ENCODE measurements around the gene SGK1.
"Not testable (repeated sequence)": the region's sequence is repeated elsewhere in the genome, so short reads cannot be mapped to it uniquely, and the experiment has no call there.

Gene SGK1

DNA sequence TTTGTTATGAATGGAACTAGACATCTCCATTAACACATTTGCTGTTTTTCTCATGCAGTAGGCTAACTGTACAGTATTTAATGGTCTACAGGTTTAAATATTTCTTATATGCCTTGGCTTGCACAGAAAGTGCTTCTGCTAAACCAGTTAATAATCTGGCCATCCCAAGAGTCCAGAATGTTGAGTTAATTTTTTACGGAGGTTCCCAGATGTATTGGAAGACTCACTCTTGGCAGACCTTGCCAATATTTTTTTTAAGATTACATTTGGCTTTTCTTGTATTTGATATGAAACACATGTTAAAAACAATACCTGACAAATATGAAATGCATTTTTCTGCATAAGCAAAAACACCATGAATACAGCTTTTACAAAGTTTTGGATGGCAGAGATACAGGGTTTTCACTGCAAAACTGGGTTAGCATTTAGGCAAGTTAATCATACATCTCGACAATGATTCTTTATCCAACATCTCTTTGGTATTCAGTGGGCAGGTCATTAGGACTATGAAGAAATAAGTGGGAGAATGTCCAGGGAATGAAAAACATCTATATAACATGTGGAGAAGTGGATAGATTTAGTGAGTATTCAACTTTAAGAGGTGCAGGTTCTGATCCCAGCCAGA is 94.0 kb downstream of the SGK1 start:
- no peak for DNase-seq (ENCODE audit: low spot score)

DNA sequence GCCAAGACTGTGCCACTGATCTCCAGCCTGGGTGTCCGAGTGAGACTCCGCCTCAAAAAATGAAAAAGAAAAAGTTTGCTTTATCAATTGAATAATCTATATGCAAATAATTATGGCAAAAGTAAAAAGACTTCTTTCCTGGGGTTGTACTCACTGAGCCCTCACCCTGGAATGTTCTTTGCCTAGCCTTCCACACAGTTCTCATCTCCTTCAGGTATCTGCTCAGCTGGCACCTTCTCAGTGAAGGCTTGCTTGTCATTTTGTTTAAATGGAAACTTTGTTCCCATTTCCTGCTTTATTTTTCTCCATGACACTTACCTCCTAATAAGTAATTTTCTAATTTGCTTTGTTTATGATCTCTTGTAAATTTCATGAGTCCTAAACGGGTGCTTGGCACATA is 96.7 kb downstream of the SGK1 start:
- DNase-seq (ENCODE audit: low spot score): no peak

DNA sequence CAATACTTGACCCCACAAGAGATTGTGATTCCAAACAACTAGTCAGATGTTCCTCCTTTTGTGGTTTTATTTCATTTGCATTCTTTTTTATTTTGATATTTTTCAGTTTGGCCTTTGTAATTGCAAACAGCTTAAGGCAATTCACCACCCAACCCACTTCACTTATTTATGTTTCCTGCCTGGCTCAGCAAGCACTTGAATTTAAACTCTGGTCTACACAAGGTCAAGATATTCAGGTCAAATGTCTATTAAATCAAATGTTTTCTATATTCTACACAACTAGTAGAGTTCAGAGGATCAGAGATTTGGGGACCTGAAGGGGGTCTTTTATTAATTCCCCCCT is 100.1 kb downstream of the SGK1 start:
- no peak for DNase-seq (ENCODE audit: low spot score)

DNA sequence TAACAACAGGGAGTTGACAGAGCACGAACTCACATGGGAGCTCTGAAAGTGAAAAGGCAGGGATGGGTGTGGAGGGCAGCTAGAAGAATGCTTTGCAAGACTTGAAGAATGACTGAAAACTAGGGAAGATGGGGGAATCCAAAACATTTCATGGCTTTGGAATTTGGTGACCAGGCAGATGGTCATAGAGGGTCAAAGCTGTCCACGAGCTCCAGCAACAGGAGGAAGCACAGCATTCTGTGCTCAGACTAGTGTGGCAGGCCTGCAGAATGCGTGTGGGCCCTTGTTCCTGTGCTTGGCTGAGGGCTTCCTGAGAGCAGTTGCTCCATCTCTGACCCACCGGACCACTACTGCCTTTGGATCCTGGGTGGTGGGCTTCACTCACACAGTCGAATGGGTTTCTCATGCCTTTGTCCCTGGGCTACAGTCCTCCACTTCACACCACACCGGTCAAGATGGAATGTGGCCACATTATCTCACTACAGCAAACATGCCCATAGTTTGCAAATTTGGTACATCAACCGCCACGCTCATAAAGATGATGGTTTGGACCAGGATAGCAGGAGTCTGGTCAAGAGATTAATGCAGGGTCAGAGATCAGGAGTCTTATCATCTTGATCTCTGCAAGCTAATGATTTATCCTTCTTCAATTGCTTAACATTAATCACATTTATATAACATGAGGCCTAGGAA is 100.7 kb downstream of the SGK1 start:
- DNase-seq (ENCODE audit: low spot score): no peak

DNA sequence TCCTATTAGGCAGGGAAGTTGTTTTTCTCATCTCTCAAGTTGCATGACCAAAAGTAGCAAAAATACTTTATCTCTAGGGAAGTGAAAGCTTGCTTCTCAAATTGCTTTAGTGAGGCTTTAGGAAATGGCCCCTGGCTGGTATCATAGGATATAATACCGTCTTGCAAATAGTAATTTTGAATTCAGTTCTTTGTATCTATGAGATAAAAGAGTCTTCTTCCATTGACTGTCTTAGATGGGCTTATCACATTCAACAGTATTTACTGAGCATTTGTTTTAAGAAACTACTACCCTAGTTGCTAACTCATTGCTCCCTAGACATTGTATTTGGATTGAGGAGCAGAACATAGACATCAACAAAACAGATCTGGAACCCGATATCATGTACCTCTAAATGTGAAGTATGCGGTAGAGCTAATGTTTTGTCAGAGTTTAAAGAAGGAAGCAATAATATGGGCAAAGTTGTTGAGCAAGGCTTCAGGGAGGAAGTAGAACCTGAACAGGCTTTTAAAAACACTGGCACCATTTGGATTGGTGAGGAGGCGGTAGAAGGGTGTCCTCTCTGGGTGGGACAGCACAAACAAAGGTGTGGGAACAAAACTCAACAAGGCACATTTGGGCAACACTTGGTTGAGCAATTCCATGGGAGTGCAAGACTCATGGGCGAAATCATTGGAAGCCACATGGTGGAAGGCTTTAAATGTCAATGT is 101.5 kb downstream of the SGK1 start:
- no peak for DNase-seq (ENCODE audit: low spot score)

DNA sequence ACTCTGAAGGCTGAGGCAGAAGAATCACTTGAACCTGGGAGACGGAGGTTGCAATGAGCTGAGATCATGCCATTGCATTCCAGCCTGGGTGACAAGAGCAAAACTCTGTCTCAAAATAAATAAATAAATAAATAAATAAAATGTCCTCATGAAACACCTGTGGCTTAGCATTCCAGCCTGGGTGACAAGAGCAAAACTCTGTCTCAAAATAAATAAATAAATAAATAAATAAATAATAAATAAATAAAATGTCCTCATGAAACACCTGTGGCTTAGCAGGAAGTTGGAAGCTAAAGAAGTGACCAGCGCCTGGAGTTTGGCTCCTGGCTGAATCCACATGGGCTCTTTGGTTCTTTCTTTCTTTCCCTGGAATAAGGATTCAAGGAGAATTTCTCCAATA is 104.5 kb downstream of the SGK1 start:
- DNase-seq (ENCODE audit: low spot score): not testable (repeated sequence)

DNA sequence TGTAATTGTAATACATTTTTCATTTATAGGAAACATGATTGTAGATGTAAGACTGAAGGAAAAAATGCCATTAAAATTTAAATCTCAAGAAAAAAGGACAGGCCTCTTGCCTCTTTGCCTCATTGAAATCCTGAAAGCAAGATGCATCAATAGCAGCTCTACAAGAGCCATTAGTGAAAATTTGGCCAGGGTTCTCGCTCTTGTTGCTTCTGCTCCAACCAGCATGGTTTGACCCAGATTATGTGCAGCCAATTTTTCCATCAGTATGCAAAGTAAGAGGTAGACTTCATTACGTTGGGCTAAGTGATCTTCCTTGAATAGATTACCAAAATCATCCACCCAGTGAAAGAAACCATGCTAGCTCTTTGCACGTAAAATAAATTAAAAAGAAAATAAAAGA is 106.6 kb downstream of the SGK1 start:
- DNase-seq (ENCODE audit: low spot score): no peak

DNA sequence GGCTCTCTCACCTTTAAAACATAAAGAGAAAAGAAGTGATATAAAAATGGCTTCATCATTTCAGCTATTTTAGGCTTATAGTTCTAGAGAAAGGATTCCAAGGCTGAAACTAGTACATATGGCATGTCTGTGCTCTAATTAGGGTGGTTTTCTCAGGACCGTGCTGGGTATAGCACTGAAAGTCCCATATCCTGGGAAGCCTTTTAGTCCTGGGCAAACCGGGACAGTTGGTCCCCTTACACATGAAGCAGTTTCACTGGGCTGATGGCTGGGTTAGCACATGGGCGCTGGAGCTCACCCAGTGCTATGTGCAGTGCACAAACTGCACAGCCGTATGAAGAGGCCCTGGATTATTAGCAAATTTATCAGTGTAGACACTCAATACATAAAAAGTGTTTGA is 110.5 kb downstream of the SGK1 start:
- DNase-seq (ENCODE audit: low spot score): no peak

DNA sequence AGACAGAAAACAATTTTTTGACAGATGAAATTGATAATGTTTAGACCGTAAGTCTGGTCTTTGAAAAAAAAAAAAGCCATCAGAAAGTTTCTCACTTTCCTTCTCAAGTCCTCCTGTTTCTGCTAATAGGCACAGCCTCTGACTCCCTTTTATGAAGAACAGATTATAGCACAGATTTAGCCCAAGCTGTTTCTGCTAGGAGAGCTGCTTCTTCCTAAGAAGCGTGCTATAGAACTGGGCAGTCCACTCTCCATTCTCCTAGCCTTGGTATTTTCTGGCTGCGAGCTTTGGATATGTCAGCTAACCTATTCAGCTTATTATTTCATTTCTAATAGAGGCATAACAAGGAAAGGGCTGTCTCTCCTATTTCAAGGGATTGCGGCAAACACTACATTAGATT is 112.5 kb downstream of the SGK1 start:
- no peak for DNase-seq (ENCODE audit: low spot score)

DNA sequence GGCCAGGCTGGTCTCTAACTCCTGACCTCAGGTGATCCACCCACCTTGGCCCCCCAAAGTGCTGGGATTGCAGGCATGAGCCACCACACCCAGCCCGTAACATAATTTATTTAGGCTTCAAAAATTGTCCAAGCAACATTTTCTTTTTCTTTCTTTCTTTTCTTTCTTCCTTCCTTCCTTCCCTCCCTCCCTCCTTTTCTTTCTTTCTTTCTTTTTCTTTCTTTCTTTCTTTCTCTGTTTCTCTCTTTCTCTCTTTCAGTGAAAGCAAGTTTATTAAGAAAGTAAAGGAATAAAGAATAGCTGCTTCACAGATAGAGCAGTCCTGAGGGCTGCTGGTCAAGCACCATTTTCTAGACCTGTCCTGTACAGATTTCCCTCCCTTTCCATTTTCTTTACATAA is 113.2 kb downstream of the SGK1 start:
- DNase-seq (ENCODE audit: low spot score): not testable (repeated sequence)

DNA sequence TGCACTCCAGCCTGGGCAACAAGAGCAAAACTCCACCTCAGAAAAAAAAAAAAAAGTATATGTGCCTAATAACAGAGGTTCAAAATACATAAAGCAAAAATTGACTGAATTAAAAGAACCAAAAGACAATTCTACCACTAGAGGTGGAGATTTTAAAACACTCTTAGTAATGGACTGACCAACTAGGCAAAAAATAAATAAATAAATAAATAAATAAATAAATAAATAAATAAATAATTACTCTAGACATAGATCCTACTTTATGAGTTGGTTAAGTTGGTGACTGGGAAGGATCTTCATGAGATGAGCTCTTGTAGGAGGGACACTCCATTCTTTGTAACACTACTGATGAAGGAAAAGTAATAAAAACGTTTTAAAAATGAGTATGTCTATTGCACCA is 113.9 kb downstream of the SGK1 start:
- DNase-seq (ENCODE audit: low spot score): no peak

DNA sequence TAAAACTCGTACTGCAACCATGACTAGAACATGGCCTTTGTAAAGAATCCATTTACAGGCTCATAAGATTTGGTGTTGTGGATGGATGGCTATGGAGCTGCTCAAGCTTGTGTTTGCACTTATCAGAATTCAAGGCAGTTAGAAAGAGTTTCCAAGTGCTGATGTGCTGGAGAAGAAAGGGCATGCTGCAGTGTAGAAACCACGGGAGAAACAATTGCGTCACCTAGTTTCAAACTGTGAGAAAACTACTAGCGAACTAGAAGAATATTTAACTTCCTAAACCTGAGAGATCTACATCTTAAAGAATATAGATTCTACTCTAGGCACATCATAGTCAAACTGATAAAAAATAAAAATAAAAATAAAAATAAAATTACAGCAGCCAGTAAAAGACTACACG is 116.2 kb downstream of the SGK1 start:
- DNase-seq (ENCODE audit: low spot score): no peak

DNA sequence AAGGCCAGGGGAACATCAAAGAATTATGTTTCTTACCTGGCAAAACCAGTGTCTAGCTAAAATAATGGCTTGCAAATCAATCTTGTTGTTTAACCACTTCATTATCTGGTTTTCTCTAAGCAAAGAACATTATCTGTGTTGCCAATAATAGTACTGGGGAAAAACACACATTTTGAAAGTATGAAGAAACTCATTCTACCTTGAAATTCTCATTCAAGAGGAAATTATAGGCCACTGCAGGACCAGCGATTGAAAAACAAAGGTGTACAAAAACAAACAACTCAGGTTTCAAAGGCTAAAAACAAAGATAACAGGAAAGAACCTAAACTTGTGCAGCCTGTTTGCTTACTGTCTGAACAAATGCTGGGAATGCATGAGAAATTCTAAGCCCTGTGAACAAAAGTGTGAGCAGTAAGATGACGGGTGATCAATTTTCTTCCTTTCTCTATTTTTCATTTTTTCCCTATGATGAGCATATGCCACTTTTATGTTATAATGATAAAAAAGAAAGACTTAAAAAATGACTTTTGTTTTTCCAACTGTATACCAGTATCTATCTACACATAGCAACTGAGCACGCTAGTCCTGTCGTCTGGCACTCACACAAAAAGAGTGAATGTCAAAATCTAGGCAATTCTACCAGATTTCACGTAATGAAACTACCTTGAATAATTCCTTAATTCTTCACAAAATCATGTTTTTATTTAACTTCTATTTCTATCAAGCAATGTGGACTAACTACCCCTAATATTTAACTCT is 117.9 kb downstream of the SGK1 start:
- DNase-seq (ENCODE audit: low spot score): no peak

DNA sequence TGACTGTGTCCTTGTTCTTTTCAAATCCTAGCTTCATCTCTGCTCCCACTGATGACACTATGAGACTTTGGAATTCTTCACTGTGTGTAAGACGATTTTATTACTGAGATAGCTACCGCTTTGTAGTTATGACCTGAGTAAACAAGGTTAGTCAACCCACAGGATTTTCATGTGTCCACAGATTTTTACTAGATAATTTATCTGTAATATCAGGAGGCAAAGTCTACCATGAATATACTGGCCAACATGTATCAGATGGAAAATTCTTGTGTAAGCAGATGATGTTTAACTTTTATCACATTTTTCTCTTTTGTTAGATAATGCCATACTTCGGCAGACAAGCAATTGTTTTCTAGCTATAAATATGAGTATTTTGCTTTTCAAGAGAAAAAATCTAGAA is 119.8 kb downstream of the SGK1 start:
- DNase-seq (ENCODE audit: low spot score): no peak

DNA sequence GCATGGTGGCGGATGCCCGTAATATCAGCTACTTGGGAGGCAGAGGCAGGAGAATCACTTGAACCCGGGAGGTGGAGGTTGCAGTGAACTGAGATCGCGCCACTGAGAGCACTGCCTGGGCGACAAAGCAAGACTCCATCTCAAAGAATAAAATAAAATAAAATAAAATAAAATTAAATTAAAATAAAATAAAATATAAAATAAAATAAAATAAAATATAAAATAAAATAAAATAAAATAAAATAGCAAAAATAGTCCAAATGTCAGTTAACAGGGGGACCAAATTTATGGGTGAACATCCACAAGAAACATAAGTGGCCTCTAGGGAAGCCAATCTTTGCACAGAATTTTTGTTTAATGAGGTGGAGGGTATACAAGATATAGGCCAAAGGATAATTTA is 120.2 kb downstream of the SGK1 start:
- DNase-seq (ENCODE audit: low spot score): not testable (repeated sequence)

DNA sequence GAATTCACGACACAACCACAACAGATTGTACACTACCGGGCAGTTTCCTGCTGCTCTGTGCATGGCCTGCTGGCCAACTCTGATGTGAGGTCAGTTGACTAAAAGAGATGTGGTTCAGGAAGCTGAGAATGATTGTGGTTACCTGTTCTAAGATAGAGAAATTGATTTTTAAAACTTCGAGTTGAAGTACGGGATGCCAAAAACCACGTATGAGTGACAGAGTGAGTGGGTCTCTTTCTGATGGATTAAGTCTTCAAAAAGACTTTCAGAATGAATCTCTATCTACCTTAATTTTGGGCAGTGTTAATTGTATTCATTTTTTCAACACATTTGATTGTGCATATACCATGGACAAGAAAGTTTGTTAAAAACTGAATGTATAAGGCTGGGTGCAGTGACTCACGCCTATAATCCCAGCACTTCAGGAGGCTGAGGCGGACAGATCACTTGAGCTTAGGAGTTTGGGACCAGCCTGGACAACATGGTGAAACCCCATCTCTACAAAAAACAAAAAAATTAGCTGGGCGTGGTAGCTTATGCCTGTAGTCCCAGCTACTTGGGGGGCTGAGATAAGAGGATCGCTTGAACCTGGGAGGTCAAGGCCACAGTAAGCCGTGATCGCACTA is 121.2 kb downstream of the SGK1 start:
- DNase-seq (ENCODE audit: low spot score): no peak

DNA sequence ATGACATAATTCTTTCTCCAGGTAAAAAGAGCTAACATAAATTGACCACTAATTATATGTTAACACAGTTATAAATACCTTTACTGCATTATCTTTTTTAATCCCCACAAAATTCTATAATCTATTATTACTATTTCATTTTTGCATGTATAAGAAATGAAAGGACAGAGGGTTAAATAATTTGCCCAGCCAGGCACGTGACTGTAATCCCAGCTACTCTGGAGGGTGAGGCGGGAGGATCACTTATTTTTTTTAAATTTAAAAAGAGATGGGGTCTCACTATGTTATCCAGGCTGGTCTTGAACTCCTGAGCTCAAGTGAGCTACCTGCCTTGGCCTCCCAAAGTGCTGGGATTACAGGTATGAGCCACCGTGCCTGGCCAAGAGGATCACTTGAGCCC is 121.9 kb downstream of the SGK1 start:
- DNase-seq (ENCODE audit: low spot score): no peak

DNA sequence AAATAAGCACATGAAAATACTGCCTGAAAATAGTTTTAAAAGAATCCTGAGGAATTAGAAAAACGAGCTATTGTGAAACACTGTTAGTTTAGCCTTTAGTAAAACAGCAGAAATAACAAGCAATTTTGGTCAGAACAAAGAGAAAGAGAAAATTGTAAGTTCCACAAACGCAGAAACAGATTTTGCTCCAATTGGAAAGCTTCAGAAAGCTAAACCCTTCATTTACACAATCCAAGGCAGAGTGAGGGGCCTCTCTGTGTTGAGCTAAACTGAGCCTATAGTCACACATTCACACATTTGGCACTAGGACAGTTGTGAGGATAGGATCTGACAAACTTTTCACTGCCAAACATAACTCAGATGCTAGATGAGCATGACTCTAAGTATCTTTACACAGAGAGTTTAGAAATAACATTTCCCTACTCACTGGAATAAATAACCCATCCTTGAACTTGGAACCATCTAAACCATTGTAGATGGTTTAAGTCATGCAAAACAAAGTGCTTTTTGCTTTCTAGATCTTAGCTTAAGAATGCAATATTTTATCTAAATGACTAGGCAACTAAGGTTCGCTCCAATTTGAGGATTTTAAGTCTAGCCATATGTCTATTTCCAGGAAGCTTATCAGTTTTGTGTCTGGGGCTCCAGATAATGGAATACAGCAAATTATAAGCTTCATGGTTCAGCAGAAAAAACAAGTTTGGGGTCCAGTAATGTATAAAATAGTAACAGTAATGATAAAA is 122.6 kb downstream of the SGK1 start:
- DNase-seq (ENCODE audit: low spot score): no peak

DNA sequence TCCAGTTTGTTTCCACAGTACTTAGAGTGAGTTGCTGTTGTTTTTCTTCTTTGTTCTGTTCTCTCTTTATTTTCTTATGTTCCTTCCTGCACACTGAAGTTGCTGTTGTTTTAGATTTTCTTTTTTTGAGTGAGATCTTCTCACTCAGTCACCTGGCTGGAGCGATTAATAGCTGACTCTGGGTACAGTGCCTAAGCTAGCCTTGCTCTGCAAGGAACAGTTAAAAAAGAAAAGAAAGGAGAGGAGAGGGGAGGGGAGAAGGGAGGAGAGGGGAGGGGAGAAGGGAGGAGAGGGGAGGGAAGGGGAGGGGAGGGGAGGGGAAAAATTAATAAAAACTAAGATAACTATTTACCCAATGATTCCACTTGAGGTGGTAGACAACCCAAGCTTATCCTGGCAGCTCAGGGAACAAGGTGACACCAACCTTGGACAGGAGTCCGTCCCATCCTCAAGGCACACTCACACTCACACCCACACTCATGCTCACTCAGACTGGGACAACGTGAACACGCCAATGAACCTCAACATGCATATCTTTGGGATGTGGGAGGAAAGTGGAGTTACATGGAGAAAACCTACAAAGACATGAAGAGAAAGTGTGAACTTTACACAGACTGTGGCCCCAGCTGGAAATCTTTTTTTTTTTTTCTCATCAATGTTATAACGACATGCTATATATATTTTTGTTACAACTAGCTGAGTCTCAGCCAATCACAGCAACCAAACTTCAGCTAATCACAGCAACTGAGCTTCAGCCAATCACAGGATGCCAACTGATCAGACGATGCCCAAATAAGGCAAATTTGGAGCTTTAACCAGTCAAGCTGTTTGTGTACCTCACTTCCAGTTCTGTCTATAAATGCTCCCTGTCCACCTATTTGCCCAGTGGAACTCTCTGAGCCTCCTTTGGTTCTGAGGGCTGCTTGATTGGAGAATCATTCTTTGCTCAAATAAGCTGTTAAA is 124.1 kb downstream of the SGK1 start:
- DNase-seq (ENCODE audit: low spot score): no peak

DNA sequence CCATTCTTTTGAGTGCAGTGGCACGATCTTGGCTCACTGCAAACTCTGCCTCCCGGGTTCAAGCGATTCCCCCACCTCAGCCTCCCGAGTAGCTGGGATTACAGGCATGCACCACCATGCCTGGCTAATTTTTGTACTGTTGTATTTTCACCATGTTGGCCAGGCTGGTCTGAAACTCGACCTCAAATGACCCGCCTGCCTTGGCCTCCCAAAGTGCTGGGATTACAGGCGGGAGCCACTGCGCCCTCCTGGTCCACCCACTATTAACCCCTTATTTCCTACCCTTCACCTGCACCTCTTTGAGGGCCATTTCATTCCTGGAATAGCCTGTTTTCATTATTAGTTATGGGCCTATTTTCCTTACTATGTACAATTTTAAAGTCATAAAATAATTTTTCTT is 125.3 kb downstream of the SGK1 start:
- not testable (repeated sequence) for DNase-seq (ENCODE audit: low spot score)

DNA sequence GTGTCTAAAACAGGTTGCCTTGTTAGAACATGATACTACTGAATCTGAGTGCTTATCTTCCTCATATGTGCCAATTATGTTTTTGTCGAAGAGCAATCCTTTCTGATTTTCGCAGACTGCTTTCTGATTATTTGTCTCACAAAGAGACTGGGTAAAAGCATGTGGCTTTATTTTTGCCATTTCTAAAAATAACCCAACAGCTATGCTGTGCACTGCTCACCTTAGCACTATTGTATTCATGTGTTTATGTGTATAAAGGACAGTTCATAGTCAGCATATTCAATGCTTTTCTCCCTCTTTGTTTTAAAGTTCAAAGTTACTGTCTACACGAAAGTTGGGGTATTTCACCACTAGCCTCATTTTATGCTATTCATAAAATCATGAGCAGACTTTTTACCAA is 127.0 kb downstream of the SGK1 start:
- DNase-seq (ENCODE audit: low spot score): no peak
